GM18868 (cell line): ENCODE measurements around the gene RD3L.
"Not testable (repeated sequence)": the region's sequence is repeated elsewhere in the genome, so short reads cannot be mapped to it uniquely, and the experiment has no call there.

Experiments used
- ATAC-seq: cut with Tn5 transposase; IDR thresholded peaks from one replicate; pipeline ENCODE4 v1.9.1; 2021; ENCODE audit warnings: mild to moderate bottlenecking, moderate library complexity; ENCODE audit not compliant: unreplicated experiment

Gene RD3L

DNA sequence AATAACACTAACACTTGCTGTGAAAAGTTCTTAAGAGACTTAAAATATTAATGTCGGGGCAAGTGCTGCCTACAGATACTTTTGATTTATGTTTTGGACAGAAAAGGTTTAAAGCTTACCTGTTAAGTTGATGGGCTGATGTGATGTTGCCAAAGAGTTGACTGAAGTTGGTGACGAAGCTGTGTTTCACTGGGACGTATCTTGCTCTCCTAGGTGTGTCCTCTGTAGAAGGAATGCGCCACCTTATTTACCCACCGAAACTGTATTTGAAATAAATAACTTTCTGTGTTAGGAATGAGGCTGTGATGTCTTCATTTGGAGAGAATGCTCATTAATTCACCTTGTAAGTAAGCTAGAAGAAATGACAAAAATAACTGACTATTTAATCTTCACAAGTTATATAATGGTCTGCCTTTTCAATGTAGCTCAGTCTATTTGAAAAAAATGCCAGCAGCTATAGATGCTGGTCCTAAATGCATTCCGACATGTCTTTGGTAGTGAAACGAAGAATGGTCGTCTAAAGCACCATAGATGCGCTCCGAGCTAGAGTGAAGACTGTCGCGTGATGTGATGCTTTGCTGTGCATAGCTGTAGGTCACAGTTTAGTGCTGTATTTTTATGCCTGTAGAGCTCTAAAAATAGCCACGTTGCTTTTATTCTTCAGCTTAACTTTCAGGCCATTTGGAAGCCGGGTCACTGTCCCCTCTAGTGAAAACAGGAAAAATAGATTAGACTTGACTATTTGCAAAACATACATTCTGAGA, at the start of gene RD3L:
RD3L (minus strand) TSS at position 557 of the 764 bp plus-strand sequence. CDS start 834 bp downstream, outside the sequence.
- ATAC-seq: no peak

DNA sequence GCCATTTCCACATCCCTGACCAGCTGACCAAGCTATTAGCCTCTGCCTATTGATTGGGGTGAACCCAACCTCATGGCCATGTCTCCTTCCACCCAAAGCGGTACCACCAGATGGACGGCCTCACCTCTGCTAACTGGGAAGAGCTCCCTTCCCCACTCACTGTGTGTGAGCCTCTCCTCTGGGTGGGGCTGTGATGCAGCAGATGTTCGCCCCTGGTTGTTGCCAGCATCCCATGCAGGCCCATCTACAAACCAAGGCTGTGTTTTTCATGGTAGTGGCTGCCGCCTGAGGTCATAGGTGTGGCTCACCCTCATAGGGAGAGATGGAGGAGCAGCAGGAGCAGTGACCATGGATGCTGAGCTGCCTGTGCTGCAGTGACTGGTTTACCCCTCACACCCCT, 47.6 kb upstream of the RD3L start:
- no peak for ATAC-seq

DNA sequence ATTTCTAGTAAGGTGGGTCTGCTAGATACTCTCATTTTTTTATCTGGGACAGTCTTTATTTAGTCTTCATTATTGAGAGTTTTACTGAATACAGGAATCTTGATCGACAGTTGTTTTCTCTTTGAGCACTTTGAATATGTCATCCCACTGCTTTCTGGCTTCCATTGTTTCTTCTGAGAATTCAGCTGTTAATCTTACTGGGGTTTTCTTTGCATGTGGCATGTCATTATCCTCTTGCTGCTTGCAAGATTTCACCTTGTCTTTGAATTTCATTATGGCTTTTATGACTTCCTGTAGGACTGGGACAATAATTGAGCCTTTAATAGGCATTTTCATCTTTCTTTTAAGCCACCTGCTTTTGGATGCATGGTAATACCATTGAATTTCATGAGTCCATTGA, 46.7 kb upstream of the RD3L start:
- ATAC-seq: no peak

DNA sequence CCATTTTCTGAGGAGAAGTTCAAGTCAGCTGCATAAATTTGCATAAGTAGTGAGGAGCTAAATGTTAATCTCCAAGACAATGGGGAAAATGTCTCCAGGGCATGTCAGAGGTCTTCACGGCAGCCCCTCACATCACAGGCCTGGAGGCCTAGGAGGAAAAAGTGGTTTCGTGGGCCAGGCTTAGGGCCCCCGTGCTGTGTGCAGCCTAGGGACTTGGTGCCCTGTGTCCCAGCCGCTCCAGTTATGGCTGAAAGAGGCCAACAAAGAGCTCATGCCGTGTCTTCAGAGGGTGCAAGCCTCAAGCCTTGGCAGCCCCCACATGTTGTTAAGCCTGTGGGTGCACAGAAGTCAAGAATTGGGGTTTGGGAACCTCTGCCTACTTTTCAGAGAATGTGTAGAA, 41.9 kb upstream of the RD3L start:
- ATAC-seq: no peak

DNA sequence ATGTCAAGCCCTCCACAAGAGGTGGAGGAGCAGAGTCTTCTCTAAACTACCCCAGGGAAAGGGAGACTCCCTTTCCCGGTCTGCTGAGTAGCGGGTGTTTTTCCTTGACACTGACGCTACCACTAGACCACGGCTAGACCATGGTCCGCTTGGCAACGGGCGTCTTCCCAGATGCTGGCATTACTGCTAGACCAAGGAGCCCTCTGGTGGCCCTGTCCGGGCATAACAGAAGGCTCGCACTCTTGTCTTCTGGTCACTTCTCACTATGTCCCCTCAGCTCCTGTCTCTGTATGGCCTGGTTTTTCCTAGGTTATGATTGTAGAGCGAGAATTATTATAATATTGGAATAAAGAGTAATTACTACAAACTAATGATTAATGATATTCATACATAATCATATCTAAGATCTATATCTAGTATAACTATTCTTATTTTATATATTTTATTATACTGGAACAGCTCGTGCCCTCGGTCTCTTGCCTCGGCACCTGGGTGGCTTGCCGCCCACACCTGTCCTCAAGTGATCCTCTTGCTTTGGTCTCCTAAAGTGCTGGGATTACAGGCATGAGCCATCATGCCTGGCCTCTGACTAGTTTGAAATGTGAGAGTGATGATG, 38.4 kb upstream of the RD3L start:
- not testable (repeated sequence) for ATAC-seq

DNA sequence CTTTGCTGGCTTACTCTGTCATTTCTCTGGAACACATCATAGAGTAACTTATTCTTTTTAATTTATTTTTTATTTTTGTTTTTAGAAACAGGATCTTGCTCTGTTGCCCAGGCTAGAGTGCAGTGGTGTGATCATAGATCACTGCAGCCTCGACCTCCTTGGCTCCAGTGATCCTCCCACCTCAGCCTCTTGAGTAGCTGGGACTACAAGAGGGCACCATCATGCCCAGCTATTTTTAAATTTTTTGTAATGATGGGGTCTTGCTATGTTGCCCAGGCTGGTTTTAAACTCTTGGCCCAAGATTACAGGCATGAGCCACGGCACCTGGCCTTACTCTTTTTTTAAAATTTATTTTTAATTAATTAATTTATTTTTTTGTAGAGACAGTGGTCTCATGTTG, 32.2 kb upstream of the RD3L start:
- ATAC-seq: no peak

DNA sequence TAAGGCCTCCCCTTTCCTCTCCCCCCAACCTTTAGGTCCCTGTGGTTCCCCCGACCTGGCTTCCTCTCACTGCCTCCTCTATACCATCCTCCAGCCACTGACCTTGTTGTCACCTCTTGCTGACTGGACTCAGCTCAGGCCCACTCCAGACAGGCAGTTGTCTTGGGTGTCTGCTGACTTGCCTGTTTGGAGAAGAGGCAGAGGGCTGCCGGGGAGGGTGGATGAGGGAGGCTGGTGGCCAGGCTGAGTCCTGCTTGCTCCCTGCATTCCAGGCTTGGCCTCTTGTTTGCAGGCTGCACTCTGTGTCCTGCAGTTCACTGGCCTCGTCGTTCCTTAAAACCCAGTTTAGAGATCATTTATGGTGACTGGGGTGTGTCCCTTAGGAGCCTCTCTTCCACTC, 31.0 kb upstream of the RD3L start:
- no peak for ATAC-seq

DNA sequence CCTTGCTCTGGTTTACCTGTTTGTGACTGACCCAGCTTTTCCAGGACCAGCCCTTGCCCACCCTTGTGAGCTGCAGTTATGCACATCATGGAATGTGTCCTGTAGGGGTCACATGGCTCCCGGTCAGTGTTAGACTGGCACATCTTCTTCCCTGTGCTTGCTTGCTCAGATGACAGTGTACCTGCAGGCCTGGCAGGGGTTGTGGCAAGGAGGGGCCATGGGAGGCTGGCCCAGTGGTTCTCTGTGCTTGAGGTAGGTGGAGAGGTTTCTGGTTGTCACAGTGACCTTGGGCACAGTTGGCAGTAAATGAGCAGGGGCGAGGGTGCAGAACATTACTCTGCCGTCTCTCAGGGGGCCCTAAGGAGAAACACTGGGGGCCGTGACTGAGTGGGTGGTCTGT, 27.6 kb upstream of the RD3L start:
- ATAC-seq: no peak

DNA sequence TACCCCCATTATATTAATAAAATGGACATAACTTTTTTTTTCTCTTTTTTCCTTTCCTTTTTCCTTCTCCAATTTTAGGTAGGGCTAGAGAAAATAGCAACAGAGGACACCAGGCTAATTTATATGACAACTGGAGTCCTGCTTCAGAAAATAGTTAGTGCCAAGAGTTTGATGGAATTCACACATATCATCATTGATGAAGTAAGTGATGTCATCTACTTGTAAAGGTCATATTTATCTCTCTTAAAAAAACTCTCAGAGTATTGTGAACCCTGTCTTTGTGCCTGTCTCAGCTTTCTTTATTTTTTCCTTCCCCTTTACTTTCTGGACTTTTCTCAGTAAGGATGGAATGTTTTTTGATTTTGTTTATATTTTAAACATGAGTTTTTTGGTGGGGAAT, 24.3 kb upstream of the RD3L start:
- no peak for ATAC-seq

DNA sequence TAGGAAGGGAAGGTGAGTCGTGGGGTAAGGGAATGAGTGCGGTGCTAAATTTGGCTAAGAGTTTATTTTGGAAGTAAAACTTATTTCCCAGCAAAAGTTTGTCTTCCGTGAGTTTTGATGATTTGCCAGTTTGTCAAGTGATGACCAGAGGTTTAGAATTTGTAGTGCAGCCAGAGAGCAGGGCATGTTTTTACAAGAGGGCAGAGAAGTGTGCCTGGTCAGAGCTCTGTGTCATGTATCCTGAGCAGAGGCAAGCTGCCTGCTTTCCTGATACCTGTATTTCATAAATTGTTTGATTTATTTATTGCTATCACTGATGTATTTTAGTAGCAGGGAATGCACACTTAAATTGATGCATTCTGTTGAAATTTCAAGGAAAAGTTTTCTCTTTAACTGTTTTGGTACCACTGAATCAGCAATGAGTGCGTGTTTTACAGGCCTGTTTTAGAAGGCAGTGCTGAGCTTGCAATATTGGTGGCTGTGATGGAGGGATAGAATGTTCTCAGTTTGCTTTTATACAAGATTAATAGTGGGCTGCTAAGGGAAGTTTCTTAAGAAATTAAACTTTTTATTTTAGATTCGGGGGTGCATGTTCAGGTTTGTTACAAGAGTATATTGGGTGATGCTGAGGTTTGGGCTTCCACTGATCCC, 19.7 kb upstream of the RD3L start:
- no peak for ATAC-seq

DNA sequence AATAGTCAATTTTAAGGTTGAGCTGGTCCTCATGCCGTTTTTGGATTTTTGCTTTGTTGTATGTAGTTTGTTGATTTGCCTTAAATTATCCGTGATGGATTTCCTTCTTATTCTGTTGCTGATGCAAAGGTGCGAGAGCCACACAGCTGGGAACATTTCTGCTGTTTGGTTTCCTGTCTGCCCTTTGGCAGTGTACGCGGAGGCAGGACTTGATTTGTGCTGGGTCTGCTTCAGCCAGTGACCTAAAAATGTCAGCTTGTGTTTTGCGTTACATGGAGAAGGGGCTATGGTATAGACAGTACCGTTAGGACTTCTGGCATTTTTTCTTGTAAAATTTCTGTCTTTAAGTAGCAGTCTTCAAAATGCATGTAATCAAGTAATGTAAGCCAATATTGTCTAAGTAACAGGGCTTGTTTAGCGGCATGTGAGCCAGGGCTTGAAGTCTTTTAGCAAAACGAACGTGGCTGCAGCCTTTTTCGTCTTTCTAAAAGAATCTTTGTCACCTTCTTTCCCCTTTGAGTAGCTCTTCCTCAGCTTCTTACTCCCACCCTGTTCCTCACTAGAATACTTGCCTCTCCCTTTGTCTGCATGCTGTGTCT, 18.2 kb upstream of the RD3L start:
- ATAC-seq: no peak

DNA sequence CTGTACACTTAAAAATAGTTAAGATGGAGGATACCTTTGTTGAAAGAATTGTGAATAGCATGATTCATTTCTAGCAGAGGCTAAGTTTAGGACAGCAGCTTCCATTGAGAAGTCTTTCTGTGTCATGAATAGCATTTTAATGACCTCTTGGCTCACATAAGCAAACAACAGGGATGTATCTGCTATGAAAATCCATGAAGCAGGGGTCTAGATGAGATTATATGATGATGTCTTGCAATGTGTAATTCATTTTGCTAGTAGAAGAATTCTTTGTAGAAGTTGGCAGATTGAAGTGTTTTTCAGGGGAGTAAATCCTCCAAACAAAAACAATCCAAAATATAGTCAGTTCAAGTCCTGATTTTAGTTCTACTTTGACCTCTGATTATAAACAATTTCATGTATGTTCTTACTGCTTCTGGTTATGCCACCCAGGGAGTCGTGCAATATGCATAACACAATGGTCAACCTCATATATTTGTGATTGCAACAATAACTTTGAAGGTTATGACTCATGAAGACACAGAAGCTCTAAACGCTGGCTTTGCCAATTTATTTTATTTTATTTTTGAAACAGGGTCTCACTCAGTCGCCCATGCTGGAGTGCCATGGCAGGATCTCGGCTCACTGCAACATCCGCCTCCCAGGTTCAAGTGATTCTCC, 6.9 kb upstream of the RD3L start:
- ATAC-seq: no peak

DNA sequence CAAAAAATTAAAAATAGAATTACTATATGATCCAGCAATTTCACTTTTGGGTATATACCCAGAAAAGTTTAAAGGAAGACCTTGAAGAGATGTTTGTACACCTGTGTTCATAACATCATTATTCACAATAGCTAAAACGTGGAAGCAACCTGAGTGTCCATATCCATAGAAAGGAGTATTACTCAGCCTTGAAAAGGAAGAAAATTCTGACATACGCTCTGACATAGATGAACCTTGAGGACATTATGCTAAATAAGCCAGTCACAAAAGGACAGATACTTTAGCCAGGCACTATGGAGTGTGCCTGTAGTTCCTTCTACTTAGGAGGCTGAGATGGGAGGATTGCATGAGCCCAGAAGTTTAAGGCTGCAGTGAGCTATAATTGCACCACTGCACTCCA, 6.1 kb upstream of the RD3L start:
- no peak for ATAC-seq

DNA sequence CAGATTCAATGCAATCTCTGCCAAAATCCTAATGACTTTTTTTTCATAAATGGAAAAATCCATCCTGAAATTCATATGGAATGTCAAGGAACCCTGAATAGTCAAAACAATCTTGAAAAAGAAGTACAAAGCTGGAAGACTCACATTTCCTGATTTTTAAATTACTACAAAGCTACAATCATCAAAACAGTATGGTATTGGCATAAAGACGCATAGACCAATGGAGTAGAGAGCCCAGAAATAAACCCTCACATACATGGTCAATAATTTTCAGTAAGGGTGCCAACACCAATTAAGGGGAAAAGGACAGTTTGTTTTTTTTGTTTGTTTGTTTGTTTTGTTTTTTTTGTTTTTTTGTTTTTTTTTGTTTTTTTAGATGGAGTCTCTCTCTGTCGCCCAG, 4.6 kb upstream of the RD3L start:
- ATAC-seq: no peak

DNA sequence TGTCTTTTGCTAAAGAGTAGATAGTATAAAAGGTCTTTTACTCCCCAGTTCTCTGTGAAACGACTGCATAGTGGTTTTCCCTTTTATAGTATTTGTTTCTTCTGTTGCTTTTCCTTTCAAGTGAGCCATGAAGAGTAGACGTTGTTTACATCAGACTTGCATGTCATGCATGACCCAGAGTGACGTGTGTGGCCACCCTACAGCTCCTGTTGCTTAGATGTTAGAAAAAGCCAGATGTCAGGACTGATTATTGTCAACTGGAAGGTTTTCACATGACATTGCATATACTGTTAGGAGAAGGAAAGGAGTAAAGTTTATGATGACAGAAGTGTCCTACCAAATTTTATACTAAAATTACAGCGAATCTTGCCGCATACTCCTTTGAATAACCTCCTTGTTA, 1.3 kb upstream of the RD3L start:
- ATAC-seq: no peak

DNA sequence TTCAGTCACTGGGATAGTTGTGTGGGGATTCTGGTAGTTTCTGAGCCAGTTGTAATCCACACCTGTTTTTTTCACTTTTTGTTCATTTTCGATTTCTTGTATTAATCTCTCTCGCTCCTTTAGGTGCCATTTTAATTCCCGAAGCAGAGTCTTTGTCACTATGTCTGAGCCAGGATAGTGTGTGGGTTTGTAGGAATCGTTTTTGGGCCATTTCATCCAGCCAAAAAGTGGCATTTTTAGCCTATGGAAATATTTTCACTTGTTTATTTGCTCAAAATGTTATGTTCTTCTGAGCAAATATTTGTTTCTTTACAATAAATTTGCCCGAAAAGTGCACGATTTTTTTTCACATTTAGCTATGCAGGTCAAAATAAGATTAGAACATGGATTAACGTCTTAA, 867 bp downstream of the RD3L start:
- no peak for ATAC-seq

DNA sequence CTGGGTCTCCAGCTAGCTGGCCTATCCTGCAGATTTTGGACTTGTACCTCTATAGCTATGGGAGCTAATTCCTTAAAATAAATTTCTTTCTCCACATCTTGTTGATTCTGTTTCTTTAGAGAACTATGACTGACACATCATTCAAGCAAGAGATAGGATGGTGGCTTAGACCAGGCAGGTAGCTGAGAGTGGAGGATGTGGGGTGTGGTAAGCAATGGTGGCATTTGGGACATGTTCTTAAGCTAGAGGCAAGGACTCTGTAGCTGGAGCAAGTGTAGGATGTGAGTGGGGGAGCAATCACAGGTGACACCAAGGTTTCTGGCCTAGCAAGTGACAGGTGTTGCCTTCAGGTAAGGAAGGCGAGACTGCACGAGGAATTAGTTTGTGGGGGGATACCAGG, 7.2 kb downstream of the RD3L start:
- ATAC-seq: no peak

DNA sequence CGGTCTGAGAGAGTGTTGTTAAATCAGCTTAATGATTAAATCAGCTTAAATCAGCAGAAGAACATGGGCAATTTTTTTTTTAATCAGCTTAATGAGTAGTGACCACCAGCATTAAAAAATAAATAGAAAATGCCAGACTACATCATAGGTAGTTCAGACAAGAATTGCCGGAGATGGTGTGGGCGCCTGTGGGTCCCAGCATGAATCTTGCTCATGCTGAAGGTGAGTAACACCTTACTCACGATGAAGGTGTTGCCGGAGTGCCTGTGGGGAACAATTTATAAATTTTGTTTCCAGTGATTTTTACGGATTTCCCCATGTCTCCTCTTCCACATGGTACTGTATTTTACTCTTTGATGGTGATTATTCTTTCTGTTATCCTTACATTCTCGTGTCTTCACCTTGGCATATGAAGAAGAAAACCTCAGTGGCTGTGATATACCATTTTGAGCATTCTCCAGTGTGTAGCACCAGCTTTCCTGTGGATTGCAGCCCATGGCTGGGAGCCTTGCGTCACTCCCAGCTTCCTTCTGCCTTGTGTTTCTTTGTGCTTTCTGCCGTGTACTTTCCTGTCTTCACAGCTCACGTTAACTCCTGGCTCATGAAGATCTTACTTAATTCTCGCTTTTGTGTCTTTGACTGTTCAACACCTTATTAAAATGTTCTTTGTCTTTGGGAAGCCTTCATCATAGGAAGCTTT, 9.4 kb downstream of the RD3L start:
- ATAC-seq: no peak

DNA sequence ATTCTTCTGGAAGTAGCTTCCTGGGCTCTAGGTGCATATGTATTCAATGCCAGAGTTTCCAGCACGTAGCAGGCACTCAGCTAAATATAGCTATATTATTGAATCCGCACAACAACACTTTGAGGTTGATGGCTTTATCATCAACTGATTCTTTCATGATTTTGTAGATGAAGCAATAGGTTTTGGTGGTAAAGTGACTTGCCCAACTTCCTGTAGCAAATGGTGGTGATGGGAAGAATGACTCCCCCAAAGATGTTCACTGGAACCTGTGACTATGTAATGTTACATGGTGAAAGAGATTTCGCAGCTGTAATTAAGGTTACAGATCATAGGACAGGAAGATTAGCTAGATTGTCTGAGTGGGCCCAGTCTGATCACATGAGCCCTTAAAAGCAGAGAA, 10.9 kb downstream of the RD3L start:
- no peak for ATAC-seq

DNA sequence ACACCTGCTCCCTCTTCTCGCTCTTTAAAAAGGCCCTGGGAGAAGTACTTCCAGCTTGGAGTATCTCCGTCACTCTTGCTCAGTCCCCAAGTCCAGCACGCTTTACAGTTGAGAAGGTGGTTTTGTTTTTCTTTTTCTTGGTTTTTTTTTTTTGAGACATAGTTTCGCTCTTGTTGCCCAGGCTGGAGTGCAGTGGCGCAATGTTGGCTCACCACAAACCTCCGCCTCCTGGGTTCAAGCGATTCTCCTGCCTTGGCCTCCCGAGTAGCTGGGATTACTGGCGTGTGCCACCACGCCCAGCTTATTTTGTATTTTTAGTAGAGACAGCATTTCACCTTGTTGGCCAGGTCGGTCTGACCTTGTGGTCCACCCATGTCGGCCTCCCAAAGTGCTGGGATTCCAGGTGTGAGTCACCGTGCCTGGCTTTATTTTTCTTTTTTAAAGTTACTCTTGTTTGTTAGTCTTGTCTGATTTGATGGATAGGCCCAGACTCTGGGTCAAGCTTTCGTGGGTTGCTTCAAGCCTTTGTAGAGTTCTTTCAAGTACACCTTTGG, 12.2 kb downstream of the RD3L start:
- ATAC-seq: no peak
